Measurements from ENCODE around the gene RRM2. TPM values are rescaled to one million over a fixed set of nuclear protein-coding genes. Genes with fewer than 3 reads are reported as not detected.
A peak's percentile ranks its signal among the peaks of the same experiment; 100 is the strongest.

The RRM2 gene
- total RNA-seq (ENCODE audit: unreplicated experiment): 21.2 TPM
- long read RNA-seq, transcript RRM2-202 (10 exons, 3,673 nt): major isoform, 20 of 23 reads
- long read RNA-seq, partial matches to known transcripts: 1 of 23 reads
- long read RNA-seq, other reads (novel, unspliced or antisense): 2 of 23 reads

GRCh38 chr2:10122500-10123280 is at the start of gene RRM2:
TSS of gene RRM2 (plus strand) at chr2:10122739. CDS start at chr2:10122799, 60 bp downstream.
- DNase-seq: peak; percentile 97
- Mint-ChIP-seq H3K36me3 (ENCODE audit: unreplicated experiment) (no peaks in the 10 kb centered on the region), H3K27me3 (ENCODE audit: unreplicated experiment) (peaks cover 4% of the 10 kb centered on the region), H3K9me3 (ENCODE audit: unreplicated experiment) (peaks cover 5% of the 10 kb centered on the region), H3K27ac (ENCODE audit: unreplicated experiment) (no peak within 1 kb of the TSS), H3K4me1 (ENCODE audit: low read depth, unreplicated experiment) (peaks cover 10% of the 10 kb centered on the region), H3K4me3 (ENCODE audit: unreplicated experiment) (peak within 1 kb of the TSS; percentile 97)
- TF ChIP-seq CTCF (IDR thresholded peaks at IDR 0.05; ENCODE audit: partially characterized antibody, unreplicated experiment): no peak

GRCh38 chr2:10073706-10074105 is 48.8 kb upstream of the RRM2 start:
- Mint-ChIP-seq H3K27ac (ENCODE audit: unreplicated experiment) (no peak overlapping the region), H3K27me3 (ENCODE audit: unreplicated experiment) (peaks cover 19% of the 10 kb centered on the region), H3K36me3 (ENCODE audit: unreplicated experiment) (no peaks in the 10 kb centered on the region), H3K4me3 (ENCODE audit: unreplicated experiment) (peak overlapping the region; percentile 69), H3K9me3 (ENCODE audit: unreplicated experiment) (peaks cover 4% of the 10 kb centered on the region), H3K4me1 (ENCODE audit: low read depth, unreplicated experiment) (peaks cover 9% of the 10 kb centered on the region)
- DNase-seq: no peak
- no peak for TF ChIP-seq CTCF (IDR thresholded peaks at IDR 0.05; ENCODE audit: partially characterized antibody, unreplicated experiment)

GRCh38 chr2:10075101-10075500 is 47.4 kb upstream of the RRM2 start:
- Mint-ChIP-seq H3K4me3 (ENCODE audit: unreplicated experiment) (no peak overlapping the region), H3K27ac (ENCODE audit: unreplicated experiment) (no peak overlapping the region), H3K9me3 (ENCODE audit: unreplicated experiment) (peaks cover 4% of the 10 kb centered on the region), H3K4me1 (ENCODE audit: low read depth, unreplicated experiment) (peaks cover 9% of the 10 kb centered on the region), H3K36me3 (ENCODE audit: unreplicated experiment) (no peaks in the 10 kb centered on the region), H3K27me3 (ENCODE audit: unreplicated experiment) (peaks cover 19% of the 10 kb centered on the region)
- no peak for DNase-seq
- TF ChIP-seq CTCF (IDR thresholded peaks at IDR 0.05; ENCODE audit: partially characterized antibody, unreplicated experiment): no peak

- peaks cover 9% of the 10 kb centered on the region for H3K4me1 Mint-ChIP-seq (ENCODE audit: low read depth, unreplicated experiment)
- H3K4me3 Mint-ChIP-seq (ENCODE audit: unreplicated experiment): no peak overlapping the region
- no peak for DNase-seq
- H3K36me3 Mint-ChIP-seq (ENCODE audit: unreplicated experiment): no peaks in the 10 kb centered on the region
- peaks cover 19% of the 10 kb centered on the region for H3K27me3 Mint-ChIP-seq (ENCODE audit: unreplicated experiment)
- peaks cover 4% of the 10 kb centered on the region for H3K9me3 Mint-ChIP-seq (ENCODE audit: unreplicated experiment)
- TF ChIP-seq CTCF (IDR thresholded peaks at IDR 0.05; ENCODE audit: partially characterized antibody, unreplicated experiment): no peak
- H3K27ac Mint-ChIP-seq (ENCODE audit: unreplicated experiment): no peak overlapping the region
Measured at GRCh38 chr2:10075571-10076209, 46.8 kb upstream of the RRM2 start.

GRCh38 chr2:10076511-10076910 is 46.0 kb upstream of the RRM2 start:
- DNase-seq: no peak
- no peak for TF ChIP-seq CTCF (IDR thresholded peaks at IDR 0.05; ENCODE audit: partially characterized antibody, unreplicated experiment)
- Mint-ChIP-seq H3K9me3 (ENCODE audit: unreplicated experiment) (peaks cover 7% of the 10 kb centered on the region), H3K27me3 (ENCODE audit: unreplicated experiment) (peaks cover 21% of the 10 kb centered on the region), H3K4me3 (ENCODE audit: unreplicated experiment) (no peak overlapping the region), H3K27ac (ENCODE audit: unreplicated experiment) (no peak overlapping the region), H3K4me1 (ENCODE audit: low read depth, unreplicated experiment) (peaks cover 9% of the 10 kb centered on the region), H3K36me3 (ENCODE audit: unreplicated experiment) (no peaks in the 10 kb centered on the region)
